Measurements from ENCODE around the gene MMP25.
A peak's percentile ranks its signal among the peaks of the same experiment; 100 is the strongest.
"Not testable (repeated sequence)": the region's sequence is repeated elsewhere in the genome, so short reads cannot be mapped to it uniquely, and the experiment has no call there.

MMP25 gene

GRCh38 chr16:3066440-3066748 lies 20.0 kb downstream of the MMP25 start:
- no peak for TF ChIP-seq CTCF (IDR thresholded peaks at IDR 0.05; ENCODE audit: extremely low read depth, missing control alignments)
- no peak for DNase-seq (ENCODE audit: low spot score)

- TF ChIP-seq CTCF (IDR thresholded peaks at IDR 0.05; ENCODE audit: extremely low read depth, missing control alignments) = no peak
- no peak for DNase-seq (ENCODE audit: low spot score)
Observed at GRCh38 chr16:3068487-3068886, 22.1 kb downstream of the MMP25 start.

GRCh38 chr16:3069146-3069545 lies 22.8 kb downstream of the MMP25 start:
- DNase-seq (ENCODE audit: low spot score) = not testable (repeated sequence)

- DNase-seq (ENCODE audit: low spot score) = no peak
- TF ChIP-seq CTCF (IDR thresholded peaks at IDR 0.05; ENCODE audit: extremely low read depth, missing control alignments) = no peak
Observed at GRCh38 chr16:3070608-3071111, 24.3 kb downstream of the MMP25 start.

- TF ChIP-seq CTCF (IDR thresholded peaks at IDR 0.05; ENCODE audit: extremely low read depth, missing control alignments) = no peak
- no peak for DNase-seq (ENCODE audit: low spot score)
Observed at GRCh38 chr16:3071655-3072054, 25.3 kb downstream of the MMP25 start.

- not testable (repeated sequence) for DNase-seq (ENCODE audit: low spot score)
Observed at GRCh38 chr16:3072148-3072547, 25.8 kb downstream of the MMP25 start.

GRCh38 chr16:3072576-3073263 lies 26.4 kb downstream of the MMP25 start:
- not testable (repeated sequence) for DNase-seq (ENCODE audit: low spot score)

- DNase-seq (ENCODE audit: low spot score) = no peak
- TF ChIP-seq CTCF (IDR thresholded peaks at IDR 0.05; ENCODE audit: extremely low read depth, missing control alignments) = no peak
Observed at GRCh38 chr16:3073448-3073847, 27.1 kb downstream of the MMP25 start.

- TF ChIP-seq CTCF (IDR thresholded peaks at IDR 0.05; ENCODE audit: extremely low read depth, missing control alignments) = no peak
- peak; percentile 69 for DNase-seq (ENCODE audit: low spot score)
Observed at GRCh38 chr16:3074860-3075522, 28.6 kb downstream of the MMP25 start.

Data from GM20000 (cell line).